HG03520 (cell line): ENCODE measurements around the gene BSN.
A peak's percentile ranks its signal among the peaks of the same experiment; 100 is the strongest.

ENCODE experiments used
- ATAC-seq: cut with Tn5 transposase; IDR thresholded peaks from one replicate; pipeline ENCODE4 v1.9.1; 2021; ENCODE audit warnings: mild to moderate bottlenecking, moderate library complexity; ENCODE audit not compliant: unreplicated experiment

BSN gene

DNA sequence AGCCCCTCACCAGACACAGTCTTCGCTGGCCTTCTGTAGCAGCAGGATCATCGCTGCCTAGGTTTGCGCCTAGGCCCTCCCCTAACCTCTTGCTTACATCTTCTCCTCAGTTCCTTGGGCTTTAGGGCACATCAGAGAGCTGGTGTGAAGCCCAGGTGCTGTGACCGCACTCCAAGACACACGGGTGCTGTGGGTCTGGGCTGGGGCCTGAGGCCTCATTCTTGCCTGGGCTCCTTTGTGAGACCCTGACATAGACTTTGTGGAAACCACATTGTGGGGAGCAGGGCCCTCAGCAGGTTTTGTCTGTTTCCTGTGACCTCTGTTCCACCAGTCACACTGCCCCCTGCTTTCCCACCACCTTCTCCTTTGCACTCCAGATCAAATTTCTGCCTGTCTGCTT lies 157.2 kb downstream of the BSN start:
- ATAC-seq = no peak

DNA sequence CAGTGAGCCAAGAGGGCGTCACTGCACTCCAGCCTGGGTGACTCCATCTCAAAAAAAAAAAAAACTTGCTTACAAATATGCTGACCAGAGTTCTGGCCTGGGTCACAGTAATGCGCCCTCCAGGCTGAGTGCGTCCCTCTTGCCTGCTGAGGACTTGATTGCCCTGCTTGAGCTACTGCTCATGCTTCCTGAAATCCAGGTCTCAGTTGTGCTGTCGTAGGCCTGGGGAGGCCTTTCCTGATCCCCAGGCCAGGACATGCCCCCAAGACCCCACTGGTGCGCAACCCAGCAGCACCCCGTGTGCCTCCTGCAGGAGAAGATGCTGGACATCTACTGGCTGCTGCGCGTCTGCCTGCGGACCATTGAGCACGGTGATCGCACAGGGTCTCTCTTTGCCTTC lies 157.9 kb downstream of the BSN start:
- ATAC-seq = no peak

DNA sequence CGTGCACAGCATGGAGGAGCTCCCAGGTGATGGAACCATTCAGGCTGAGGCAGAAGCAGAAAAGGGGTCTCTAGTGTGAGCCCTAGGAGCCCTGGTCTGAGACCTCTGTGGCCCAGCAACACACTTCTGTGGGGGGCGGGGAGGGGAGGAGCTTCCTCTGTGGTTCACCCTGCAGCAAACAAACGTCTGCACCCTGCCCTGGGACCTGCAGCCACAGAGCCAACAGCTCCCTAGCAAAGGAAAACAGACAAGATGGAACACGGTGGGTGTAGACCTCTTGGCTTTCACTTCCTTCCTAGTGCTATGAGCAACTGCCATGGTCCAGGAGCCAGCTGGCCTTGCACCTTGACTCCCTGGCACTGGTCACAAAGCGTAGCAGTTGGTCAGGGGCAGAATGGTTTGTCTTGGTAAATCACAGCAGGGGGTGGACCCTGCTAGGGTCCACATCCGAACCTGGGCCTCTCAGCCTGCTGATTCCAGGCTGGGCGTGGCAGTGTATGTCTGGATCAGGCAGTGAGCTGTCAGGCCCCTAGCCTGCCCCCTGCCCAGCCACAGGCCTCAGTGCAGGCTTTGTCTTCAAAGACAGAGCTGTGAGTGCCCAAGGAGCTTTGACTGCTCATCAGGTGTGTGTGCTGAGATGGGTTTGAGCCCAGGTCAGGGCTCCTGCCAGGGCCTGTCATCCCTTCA lies 158.5 kb downstream of the BSN start:
- no peak for ATAC-seq

DNA sequence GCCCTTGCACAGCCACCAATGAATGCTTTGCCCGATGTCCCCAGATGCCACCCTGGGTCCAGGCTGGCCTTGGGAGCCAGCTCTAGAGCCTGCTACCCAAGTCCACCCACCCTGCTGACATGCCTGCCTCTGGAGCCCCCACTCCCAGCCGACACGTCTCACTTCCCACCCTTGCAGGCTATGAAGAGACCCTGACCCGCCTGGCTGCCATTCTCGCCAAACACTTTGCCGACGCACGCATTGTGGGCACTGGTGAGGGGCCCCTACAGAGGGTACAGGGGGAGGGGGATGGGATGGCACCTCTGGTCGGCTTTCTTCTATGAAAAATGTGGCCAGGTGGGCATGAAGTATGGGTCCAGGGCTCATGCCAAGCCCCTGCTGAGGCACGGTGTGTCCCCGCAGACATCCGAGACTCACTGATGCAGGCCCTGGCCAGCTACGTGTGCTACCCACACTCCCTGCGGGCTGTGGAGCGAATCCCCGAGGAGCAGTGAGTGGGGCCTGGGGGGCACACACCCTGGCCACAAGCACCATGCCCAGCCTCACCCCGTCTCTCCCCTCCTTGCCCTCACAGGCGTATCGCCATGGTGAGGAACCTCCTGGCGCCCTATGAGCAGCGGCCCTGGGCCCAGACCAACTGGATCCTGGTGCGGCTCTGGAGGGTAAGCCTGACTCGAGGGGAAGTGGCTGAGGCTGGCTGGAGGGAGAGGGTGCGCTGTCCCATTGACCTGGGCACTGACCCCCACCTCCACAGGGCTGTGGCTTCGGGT lies 159.2 kb downstream of the BSN start:
- ATAC-seq = no peak

DNA sequence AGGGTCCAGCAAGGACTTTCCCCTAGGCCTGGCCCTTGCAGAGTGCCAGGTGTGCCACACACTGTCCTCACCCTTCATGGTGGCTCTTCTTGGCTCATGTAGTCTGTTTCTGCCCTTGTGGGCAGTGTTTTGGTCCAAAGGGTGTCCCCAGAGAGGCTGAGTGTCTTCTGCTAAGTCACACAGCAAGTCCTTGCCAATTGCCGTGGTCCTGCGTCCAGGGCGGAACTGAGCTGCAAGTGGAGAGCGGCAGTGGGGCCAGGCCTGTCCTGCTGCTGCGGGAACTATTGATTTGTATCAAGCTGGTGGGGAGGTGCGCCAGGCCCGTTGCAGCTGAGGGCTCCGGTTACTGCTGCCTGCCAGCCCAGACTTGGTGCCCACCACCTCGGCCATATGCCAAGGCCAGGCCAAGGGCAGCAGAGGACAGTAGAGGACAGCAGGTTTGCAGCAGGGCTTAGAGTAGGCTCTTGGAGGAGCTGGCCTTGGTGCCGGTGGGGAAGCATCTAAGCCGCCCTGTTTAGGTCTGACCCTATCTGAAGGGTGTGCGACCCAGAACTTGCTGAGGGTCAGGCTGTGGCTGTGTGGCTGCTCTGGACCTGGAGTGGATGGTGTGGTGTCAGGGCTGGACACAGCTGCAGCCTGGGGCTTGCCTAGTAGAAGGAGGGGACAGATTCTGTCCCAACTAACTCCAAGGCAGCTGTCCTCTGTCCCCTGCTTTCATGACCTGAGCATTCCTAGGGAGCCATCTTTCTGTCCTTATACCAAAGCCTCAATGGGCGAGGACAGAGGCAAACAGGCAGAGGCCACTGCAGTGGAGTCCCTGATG lies 160.7 kb downstream of the BSN start:
- no peak for ATAC-seq

DNA sequence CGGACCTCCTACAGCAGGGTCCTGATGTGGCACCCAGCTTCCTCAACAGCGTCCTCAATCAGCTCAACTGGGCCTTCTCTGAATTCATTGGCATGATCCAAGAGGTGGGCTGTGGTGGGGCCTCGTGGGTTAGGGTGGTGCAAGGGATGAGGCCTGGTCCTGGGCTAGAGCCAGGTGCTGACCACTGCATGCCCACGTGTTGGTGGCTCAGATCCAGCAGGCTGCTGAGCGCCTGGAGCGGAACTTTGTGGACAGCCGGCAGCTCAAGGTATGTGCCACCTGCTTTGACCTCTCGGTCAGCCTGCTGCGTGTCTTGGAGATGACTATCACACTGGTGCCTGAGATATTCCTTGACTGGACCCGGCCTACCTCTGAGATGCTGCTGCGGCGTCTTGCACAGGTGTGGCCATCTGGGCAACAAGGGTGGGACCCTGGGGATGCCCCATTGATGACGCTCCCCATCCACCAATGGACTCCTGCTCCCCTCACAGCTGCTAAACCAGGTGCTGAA lies 161.4 kb downstream of the BSN start:
- ATAC-seq = no peak

DNA sequence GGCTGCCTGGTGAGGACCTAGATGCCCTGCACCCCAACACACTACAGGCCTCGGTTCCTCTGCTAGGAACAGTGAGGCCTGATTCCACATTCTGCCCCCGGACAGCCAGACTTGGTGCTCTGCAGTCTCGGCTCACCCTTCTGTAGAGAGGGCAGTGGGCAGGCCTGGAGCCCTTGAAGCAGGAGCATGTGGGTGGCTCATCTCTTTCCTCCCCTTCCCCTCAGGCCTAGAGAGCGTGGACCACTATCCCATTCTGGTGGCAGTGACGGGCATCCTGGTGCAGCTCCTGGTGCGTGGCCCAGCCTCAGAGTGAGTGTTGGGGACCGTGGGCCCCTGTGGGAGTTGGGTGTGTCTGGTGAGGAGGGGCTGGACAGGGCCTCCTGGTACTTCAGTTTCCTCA lies 161.9 kb downstream of the BSN start:
- ATAC-seq = no peak

DNA sequence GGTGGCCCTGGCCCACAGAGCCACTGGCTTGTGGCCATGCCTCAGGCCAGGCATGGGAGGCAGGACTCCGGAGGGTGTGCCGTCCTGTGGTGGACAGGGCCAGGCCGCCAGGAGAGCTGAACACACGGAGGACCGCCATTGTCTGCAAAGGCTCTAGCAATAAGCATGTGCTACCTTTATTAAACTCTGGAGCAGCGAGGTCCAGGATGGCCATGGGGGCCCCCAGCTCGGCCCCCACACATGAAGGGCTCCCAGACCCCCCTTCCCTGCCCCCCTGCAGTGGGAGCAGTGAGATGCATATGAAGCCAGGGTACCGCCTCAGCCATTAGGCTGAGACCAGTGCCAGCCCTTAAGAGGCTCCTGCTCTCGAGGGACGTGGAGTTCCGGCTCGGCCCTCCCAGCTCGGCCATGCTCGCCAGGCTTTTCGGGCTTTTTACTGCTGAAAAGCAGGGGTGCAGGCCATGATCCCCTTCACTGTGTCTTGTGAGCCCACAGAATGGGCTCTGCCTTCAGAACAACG lies 162.5 kb downstream of the BSN start:
- no peak for ATAC-seq

DNA sequence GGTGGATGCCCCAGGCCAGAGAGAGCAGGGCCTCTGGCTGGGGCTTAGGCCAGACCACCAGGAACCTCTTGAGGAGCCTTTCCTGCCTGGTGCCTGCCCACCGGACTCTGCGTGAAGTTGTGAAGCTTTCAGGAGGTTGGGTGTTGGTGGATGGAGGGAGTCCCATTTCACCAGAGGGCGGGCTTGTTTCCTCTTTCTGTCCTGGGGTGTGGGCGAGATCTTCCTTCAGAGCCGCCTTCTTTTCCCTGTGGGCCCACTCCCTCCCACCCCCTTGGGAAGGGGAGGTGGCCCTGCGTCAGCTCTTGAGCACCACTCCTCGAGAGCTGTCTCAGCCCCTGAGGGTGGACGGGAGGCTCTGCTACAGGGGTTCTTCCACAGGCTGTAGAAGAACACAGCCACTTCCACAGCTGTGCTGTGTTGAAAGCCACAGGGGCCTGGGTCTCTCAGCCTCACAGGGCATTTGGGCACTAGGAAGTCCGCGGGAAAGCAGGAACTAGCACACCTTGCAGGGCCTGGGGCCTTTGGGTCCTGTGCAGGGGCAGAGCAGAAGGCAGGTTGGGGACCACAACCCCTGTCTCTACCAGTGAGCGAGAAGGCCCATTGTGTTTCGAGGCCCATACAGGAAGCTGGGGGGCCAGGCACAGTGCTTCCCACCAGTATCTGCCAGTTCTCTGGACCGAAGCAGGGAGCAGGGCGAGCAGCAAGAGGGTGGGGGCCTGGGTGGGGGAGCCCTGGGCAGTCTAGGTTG lies 163.1 kb downstream of the BSN start:
- no peak for ATAC-seq

DNA sequence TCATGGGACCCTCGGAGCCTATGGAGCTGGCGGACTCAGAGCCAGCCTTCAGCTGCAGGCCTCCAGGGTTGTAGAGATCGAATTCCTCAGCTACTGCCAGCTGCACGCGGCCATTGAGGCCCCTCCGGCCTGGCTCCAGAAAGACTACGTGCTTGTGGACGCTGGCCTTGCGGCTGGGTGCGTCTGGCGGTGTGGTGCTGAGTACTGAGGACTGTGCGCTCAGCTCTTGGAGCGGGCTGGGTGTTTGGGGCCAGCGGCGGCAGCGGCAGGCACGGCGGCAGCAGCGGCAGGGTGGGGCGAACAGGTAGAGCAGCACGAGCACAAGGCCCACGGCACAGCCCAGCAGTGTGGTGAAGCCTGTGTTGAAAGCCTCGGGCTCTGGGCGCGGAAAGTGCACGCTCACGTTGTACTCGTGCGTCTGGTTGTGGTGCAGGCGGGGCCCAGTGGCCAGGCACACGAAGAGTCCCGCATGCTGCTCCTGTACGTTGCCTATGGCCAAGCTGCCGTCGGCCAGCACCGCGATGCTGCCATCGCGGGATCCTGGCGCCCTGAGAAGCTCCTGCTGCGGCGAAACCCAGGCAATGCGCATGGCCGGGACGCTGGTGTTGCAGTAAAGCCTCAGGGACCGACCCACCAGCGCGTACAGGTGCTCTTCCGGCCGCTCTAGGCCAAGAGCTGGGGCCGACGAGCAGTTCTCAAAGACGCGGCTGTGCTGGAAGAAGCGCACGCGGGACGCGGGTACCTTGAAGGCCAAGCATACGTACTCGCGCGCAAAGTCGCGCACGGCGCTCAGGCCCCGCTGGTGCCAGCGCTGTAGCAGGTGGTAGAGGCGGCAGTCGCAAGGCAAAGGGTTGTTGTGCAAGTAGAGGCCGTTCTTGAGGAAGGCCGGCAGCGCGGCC lies 163.9 kb downstream of the BSN start:
- ATAC-seq = no peak

DNA sequence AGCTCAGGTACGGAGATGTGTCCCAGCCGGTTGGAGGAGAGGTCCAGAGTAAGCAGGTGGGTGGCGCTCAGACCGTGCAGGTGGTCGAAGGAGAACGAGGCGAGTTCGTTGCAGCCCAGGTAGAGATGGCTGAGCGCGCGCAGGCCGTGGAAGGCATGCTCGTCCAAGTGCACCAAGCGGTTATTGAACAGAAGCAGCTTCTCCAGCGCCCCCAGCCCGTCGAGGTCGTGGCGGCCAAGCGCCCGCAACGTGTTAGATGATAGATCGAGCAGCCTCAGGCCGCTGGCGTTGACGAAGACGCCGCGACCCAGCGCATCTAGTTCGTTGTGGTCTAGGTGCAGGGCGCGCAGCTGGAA lies 164.6 kb downstream of the BSN start:
- no peak for ATAC-seq

DNA sequence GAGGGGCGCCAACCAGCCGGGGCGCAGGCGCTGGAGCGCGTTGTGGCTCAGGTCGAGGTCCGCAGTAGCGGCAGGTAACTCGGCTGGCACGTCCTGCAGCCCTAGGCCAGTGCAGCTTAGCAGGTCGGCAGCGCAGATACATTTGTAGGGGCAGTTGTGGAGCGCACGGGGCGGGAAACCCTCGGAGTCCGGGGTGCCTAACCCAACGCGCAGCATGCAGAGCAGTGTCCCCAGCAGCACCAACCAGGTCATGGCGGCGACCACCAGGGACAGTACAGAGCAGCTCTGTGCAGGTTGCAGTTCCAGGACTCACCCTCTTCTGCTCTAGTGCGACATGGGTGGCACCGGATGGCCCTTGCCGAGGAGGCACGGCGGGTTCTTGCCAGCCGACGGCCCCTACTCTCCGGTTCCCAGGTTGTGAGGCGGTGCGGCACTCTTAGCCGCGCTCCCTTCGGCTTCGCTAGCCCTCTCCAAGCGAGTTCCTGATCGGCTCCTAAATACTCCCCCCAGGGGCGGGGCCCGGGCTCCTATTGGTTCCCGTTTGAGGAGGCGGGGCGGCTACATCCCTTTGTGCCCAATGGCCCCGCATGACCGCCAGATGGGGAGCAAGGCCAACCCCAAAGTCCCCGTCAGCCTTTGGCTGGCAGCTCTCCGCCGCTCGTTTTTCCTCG lies 165.1 kb downstream of the BSN start, which contains the start of gene AMIGO3:
Gene AMIGO3, minus strand, starts transcription at position 471 of the 671 bp plus-strand sequence. Its CDS starts 219 bp downstream, at position 252.
- ATAC-seq = peak; percentile 41
